HCT116 (cell line): ENCODE results near the gene SEBOX. TPM values are rescaled to one million over a fixed set of nuclear protein-coding genes. Genes with fewer than 3 reads are reported as not detected.

Experiments used
- ATAC-seq: fragments of 200-7000 bp; cut with Tn5 transposase; 2 replicates; pipeline ENCODE4 v1.9.1; 2020; ENCODE audit warnings: mild to moderate bottlenecking, moderate library complexity
- BruUV-seq: library from RNA; stranded (reverse); fragments of 400-500 nt; replicated peaks from 2 replicates; lab custom pipeline; 2021; lab: Mats Ljungman, UMichigan
- CTCF ChIA-PET: fragments of 300-600 bp; sonication (Branson Sonifier 250); formaldehyde crosslinking; loops from one replicate; lab custom pipeline; 2021; ENCODE audit warnings: antibody characterized with exemption; lab: Charles Lee
- POLR2A ChIA-PET: fragments of 300-600, 350-600 bp; sonication (Branson Sonifier 250); formaldehyde crosslinking; loops from one replicate; lab custom pipeline; 2021; ENCODE audit warnings: antibody characterized with exemption; lab: Charles Lee
- RAD21 ChIA-PET, 2 experiments: fragments of 300-600 bp; sonication (Branson Sonifier 250); formaldehyde crosslinking; loops; one replicate each; lab custom pipeline; 2023; ENCODE audit warnings: low total read pairs in 2 of 2; ENCODE audit not compliant: uncharacterized antibody in 2 of 2, unreplicated experiment in 2 of 2, low non-redundant PET in 1 of 2; lab: Charles Lee
- DNase-seq: peaks from one replicate; pipeline ENCODE4 v3.0.0-alpha.2; 2010; ENCODE audit warnings: low read depth, low spot score
- H2AFZ ChIP-seq: fragments of 200-600 bp; shearing (Covaris generic), sonication (generic); 2 replicates; pipeline ENCODE4 v1.6.1; 2017; ENCODE audit warnings: low read depth, mixed run types, mixed read lengths, antibody characterized with exemption, low read length; ENCODE audit not compliant: poor library complexity, severe bottlenecking
- H3K27ac ChIP-seq: 2 replicates; pipeline ENCODE4 v1.5.1; 2012; ENCODE audit warnings: low read depth, low read length
- H3K27me3 ChIP-seq: fragments of 200-600 bp; sonication (generic); 2 replicates; pipeline ENCODE4 v1.6.1; 2016; ENCODE audit warnings: mixed run types, low read length, mixed read lengths; ENCODE audit not compliant: insufficient read depth
- H3K36me3 ChIP-seq, 2 experiments: fragments of 200-500 bp in 1 of 2; fragments of 200-600 bp in 1 of 2; sonication (Bioruptor generic) in 1 of 2; sonication (generic) in 1 of 2; 2 replicates each; pipeline versions ENCODE4 v1.5.1 to v1.6.1; 2014 to 2016; ENCODE audit warnings: low read length in 2 of 2, inconsistent platforms in 1 of 2, mixed read lengths in 1 of 2, mixed run types in 1 of 2; ENCODE audit not compliant: insufficient read depth in 2 of 2, control insufficient read depth in 1 of 2
- H3K4me1 ChIP-seq, 2 experiments: fragments of 200-600 bp in 1 of 2; sonication (generic) in 1 of 2; 2 replicates each; pipeline versions ENCODE4 v1.5.1 to v1.6.1; 2012 to 2017; ENCODE audit warnings: low read length in 2 of 2, inconsistent platforms in 1 of 2, mild to moderate bottlenecking in 1 of 2, mixed read lengths in 1 of 2, mixed run types in 1 of 2, moderate library complexity in 1 of 2; ENCODE audit not compliant: insufficient read depth in 2 of 2, control insufficient read depth in 1 of 2
- H3K4me2 ChIP-seq: fragments of 200-600 bp; sonication (generic); 2 replicates; pipeline ENCODE4 v1.6.1; 2017; ENCODE audit warnings: mixed run types, low read length, mixed read lengths
- H3K4me3 ChIP-seq, 2 experiments: fragments of 200-600 bp in 1 of 2; sonication (generic) in 1 of 2; replicated peaks in 1 of 2; 2 replicates each; pipeline ENCODE4 v1.5.1; 2011 to 2016; ENCODE audit warnings: low read length in 2 of 2, control low read depth in 1 of 2, low read depth in 1 of 2, mild to moderate bottlenecking in 1 of 2, mixed read lengths in 1 of 2, mixed run types in 1 of 2
- H3K79me2 ChIP-seq: fragments of 200-600 bp; sonication (generic); 2 replicates; pipeline ENCODE4 v1.6.1; 2017; ENCODE audit warnings: mild to moderate bottlenecking, mixed run types, low read length, moderate library complexity, mixed read lengths; ENCODE audit not compliant: insufficient read depth
- H3K9ac ChIP-seq: fragments of 200-600 bp; sonication (generic); 2 replicates; pipeline ENCODE4 v1.6.1; 2016; ENCODE audit warnings: low read length, mixed read lengths
- H3K9me2 ChIP-seq: fragments of 200-600 bp; sonication (generic), shearing (Covaris generic); 2 replicates; pipeline ENCODE4 v1.6.1; 2017; ENCODE audit warnings: mixed run types, mild to moderate bottlenecking, moderate library complexity; ENCODE audit not compliant: insufficient read depth
- H3K9me3 ChIP-seq, 2 experiments: fragments of 200-500 bp in 1 of 2; fragments of 200-600 bp in 1 of 2; sonication (Bioruptor generic) in 1 of 2; sonication (generic) in 1 of 2; 2 replicates each; pipeline ENCODE4 v1.6.1; 2014 to 2017; ENCODE audit warnings: low read length in 2 of 2, mixed read lengths in 2 of 2, inconsistent platforms in 1 of 2, low read depth in 1 of 2, mild to moderate bottlenecking in 1 of 2, mixed run types in 1 of 2, moderate library complexity in 1 of 2; ENCODE audit not compliant: control insufficient read depth in 1 of 2, insufficient read depth in 1 of 2
- H4K20me1 ChIP-seq: fragments of 200-600 bp; sonication (generic), shearing (Covaris generic); 2 replicates; pipeline ENCODE4 v1.6.1; 2017; ENCODE audit warnings: mixed run types, mild to moderate bottlenecking, moderate library complexity; ENCODE audit not compliant: insufficient read depth
- ELF1 ChIP-seq: IDR thresholded peaks from 2 replicates; pipeline ENCODE4 v1.6.1; 2012; ENCODE audit warnings: low read depth, borderline replicate concordance
- JUND ChIP-seq: IDR thresholded peaks from 2 replicates; pipeline ENCODE4 v1.6.1; 2012
- POLR2A ChIP-seq: IDR thresholded peaks from 2 replicates; pipeline ENCODE4 v1.7.0; 2011; ENCODE audit warnings: borderline replicate concordance; ENCODE audit not compliant: insufficient read depth, insufficient read length; ENCODE audit errors: extremely low read depth
- RAD21 ChIP-seq: IDR thresholded peaks from 2 replicates; pipeline ENCODE4 v1.6.1; 2012; ENCODE audit warnings: low read depth, mild to moderate bottlenecking
- SP1 ChIP-seq: IDR thresholded peaks from 2 replicates; pipeline ENCODE4 v1.6.1; 2012; ENCODE audit warnings: low read depth
- intact Hi-C: fragments of 100-400 bp; cut with micrococcal nuclease; formaldehyde crosslinking; loops from 2 replicates; pipeline ENCODE4 v1.10.0; 2022
- total RNA-seq: library from RNA; stranded (reverse); gene quantifications from one replicate; pipeline ENCODE4 v1.2.1, GENCODE V29; 2021; ENCODE audit not compliant: unreplicated experiment
- TF ChIP-seq, protein P1 (sequence below): IDR thresholded peaks from 2 replicates; pipeline ENCODE4 v1.6.1; 2012
- TF ChIP-seq, protein P2 (sequence below): IDR thresholded peaks from 2 replicates; pipeline ENCODE4 v1.6.1; 2011; ENCODE audit warnings: mild to moderate bottlenecking, low read length, moderate library complexity; ENCODE audit not compliant: insufficient replicate concordance; ENCODE audit errors: extremely low read depth
- TF ChIP-seq, protein P3 (sequence below): IDR thresholded peaks from 2 replicates; pipeline ENCODE4 v1.6.1; 2012; ENCODE audit warnings: low read depth

Gene SEBOX
- total RNA-seq, 1 experiment from 2014 or later = not detected

DNA sequence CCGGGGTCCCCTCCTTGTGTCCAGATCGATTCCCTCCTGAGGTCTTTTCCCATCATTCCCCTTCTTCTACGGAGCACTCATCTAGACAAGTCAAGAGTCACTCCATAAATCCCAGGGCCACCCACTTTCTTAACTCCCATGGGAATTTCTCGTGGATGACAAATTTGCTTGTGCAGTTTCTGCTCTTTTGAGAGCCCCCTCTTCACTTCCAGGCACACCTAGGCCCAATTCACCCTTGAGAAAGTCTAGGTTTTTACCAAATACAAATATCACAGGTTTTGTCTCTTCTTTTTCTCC is 7.2 kb downstream of the SEBOX start:
- H3K9me3 ChIP-seq = no peaks in the 10 kb centered on the region
- TSS peak; percentile 74 for BruUV-seq
- peak overlapping the region; percentile 74 for H3K4me2 ChIP-seq
- intact Hi-C loops = no loop called here
- ChIA-PET RAD21 (interaction anchor here (0.6 to 2.4 kb wide), 3 partner anchors 22 to 67 kb away, joined by 3 to 9 read pairs (median 6); partner anchors contain the start of genes IFT20 (in 2 of the 2) and TNFAIP1 (in 2 of the 2)), POLR2A (interaction anchor here (0.6 to 4.4 kb wide), 6 partner anchors 9 to 59 kb away, joined by 3 to 26 read pairs (median 4); partner anchors contain the start of genes IFT20, TNFAIP1 and VTN), CTCF (interaction anchor here (1.1 to 1.6 kb wide), 2 partner anchors 23 to 59 kb away, joined by 5 to 6 read pairs; partner anchors contain the start of genes IFT20 and TNFAIP1)
- no peak overlapping the region for H2AFZ ChIP-seq
- no peaks in the 10 kb centered on the region for H3K9me2 ChIP-seq
- H3K79me2 ChIP-seq = peaks cover 46% of the 10 kb centered on the region
- H3K4me1 ChIP-seq = peaks cover 16 to 18% of the 10 kb centered on the region in 2 experiments; a peak in 3 of 4 replicates
- no peaks in the 10 kb centered on the region for H4K20me1 ChIP-seq
- DNase-seq = no peak
- H3K9ac ChIP-seq = peak overlapping the region; percentile 99
- TF ChIP-seq, protein P1, sequence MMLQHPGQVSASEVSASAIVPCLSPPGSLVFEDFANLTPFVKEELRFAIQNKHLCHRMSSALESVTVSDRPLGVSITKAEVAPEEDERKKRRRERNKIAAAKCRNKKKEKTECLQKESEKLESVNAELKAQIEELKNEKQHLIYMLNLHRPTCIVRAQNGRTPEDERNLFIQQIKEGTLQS = no peak
- TF ChIP-seq RAD21 (no peak), ELF1 (no peak), POLR2A (peak; percentile 6), SP1 (no peak), JUND (no peak)
- TF ChIP-seq, protein P2, sequence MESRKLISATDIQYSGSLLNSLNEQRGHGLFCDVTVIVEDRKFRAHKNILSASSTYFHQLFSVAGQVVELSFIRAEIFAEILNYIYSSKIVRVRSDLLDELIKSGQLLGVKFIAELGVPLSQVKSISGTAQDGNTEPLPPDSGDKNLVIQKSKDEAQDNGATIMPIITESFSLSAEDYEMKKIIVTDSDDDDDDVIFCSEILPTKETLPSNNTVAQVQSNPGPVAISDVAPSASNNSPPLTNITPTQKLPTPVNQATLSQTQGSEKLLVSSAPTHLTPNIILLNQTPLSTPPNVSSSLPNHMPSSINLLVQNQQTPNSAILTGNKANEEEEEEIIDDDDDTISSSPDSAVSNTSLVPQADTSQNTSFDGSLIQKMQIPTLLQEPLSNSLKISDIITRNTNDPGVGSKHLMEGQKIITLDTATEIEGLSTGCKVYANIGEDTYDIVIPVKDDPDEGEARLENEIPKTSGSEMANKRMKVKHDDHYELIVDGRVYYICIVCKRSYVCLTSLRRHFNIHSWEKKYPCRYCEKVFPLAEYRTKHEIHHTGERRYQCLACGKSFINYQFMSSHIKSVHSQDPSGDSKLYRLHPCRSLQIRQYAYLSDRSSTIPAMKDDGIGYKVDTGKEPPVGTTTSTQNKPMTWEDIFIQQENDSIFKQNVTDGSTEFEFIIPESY = no peak
- TF ChIP-seq, protein P3, sequence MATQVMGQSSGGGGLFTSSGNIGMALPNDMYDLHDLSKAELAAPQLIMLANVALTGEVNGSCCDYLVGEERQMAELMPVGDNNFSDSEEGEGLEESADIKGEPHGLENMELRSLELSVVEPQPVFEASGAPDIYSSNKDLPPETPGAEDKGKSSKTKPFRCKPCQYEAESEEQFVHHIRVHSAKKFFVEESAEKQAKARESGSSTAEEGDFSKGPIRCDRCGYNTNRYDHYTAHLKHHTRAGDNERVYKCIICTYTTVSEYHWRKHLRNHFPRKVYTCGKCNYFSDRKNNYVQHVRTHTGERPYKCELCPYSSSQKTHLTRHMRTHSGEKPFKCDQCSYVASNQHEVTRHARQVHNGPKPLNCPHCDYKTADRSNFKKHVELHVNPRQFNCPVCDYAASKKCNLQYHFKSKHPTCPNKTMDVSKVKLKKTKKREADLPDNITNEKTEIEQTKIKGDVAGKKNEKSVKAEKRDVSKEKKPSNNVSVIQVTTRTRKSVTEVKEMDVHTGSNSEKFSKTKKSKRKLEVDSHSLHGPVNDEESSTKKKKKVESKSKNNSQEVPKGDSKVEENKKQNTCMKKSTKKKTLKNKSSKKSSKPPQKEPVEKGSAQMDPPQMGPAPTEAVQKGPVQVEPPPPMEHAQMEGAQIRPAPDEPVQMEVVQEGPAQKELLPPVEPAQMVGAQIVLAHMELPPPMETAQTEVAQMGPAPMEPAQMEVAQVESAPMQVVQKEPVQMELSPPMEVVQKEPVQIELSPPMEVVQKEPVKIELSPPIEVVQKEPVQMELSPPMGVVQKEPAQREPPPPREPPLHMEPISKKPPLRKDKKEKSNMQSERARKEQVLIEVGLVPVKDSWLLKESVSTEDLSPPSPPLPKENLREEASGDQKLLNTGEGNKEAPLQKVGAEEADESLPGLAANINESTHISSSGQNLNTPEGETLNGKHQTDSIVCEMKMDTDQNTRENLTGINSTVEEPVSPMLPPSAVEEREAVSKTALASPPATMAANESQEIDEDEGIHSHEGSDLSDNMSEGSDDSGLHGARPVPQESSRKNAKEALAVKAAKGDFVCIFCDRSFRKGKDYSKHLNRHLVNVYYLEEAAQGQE = no peak
- H3K36me3 ChIP-seq = peaks cover 27 to 37% of the 10 kb centered on the region in 2 experiments
- H3K4me3 ChIP-seq = peak overlapping the region; percentile 72 to 93
- no peak for ATAC-seq
- no peaks in the 10 kb centered on the region for H3K27me3 ChIP-seq
- peak overlapping the region; percentile 83 for H3K27ac ChIP-seq
